ENCODE measurements around the gene HECTD4. TPM values are rescaled to one million over a fixed set of nuclear protein-coding genes. Genes with fewer than 3 reads are reported as not detected.

HECTD4 gene
- total and polyA plus RNA-seq, 12 donors: 17.5 to 50.0 (median 27.7) TPM

- Histone ChIP-seq H3K4me3 (no peak overlapping the region), H3K4me1 (replicated peaks in 1 of 2) (peaks cover 0 to 6% of the 10 kb centered on the region in 2 donors), H3K27ac (no peak overlapping the region), H3K36me3 (replicated peaks in 1 of 2) (peaks cover 0 to 47% of the 10 kb centered on the region in 2 donors), H3K9me3 (replicated peaks in 1 of 3) (no peaks in the 10 kb centered on the region), H3K27me3 (no peaks in the 10 kb centered on the region)
- no peak for TF ChIP-seq POLR2A (IDR thresholded peaks at IDR 0.05)
- TF ChIP-seq CTCF (IDR thresholded peaks at IDR 0.05): no peak
- WGBS, 4 donors: 78 to 92% (median 89%) methylated on average over 7 of the region's 7 CpGs
- no peak for DNase-seq
- intact Hi-C loops (cut with DNase I): no loop called here
Measured at GRCh38 chr12:112182499-112182898, 199.7 kb downstream of the HECTD4 start.

- no peak for TF ChIP-seq POLR2A (IDR thresholded peaks at IDR 0.05)
- TF ChIP-seq CTCF (IDR thresholded peaks at IDR 0.05): no peak
- Histone ChIP-seq H3K36me3 (replicated peaks in 1 of 2) (peaks cover 0 to 53% of the 10 kb centered on the region in 2 donors), H3K27me3 (no peaks in the 10 kb centered on the region), H3K4me3 (no peak overlapping the region), H3K9me3 (replicated peaks in 1 of 3) (no peaks in the 10 kb centered on the region), H3K27ac (no peak overlapping the region), H3K4me1 (replicated peaks in 1 of 2) (peaks cover 0 to 6% of the 10 kb centered on the region in 2 donors)
- intact Hi-C loops (cut with DNase I): no loop called here
- 83 to 92% (median 89%) methylated on average over 4 of the region's 4 CpGs for WGBS, 4 donors
- no peak for DNase-seq
Measured at GRCh38 chr12:112180422-112180821, 201.8 kb downstream of the HECTD4 start.

GRCh38 chr12:112179916-112180315, 202.3 kb downstream of the HECTD4 start:
- TF ChIP-seq CTCF (IDR thresholded peaks at IDR 0.05) (no peak), POLR2A (IDR thresholded peaks at IDR 0.05) (no peak)
- intact Hi-C loops (cut with DNase I): no loop called here
- H3K36me3 ChIP-seq (replicated peaks in 1 of 2): peaks cover 0 to 53% of the 10 kb centered on the region in 2 donors
- H3K4me1 ChIP-seq (replicated peaks in 1 of 2): peaks cover 0 to 6% of the 10 kb centered on the region in 2 donors
- DNase-seq: no peak
- H3K9me3 ChIP-seq (replicated peaks in 1 of 3): no peaks in the 10 kb centered on the region
- H3K27ac ChIP-seq: no peak overlapping the region
- H3K4me3 ChIP-seq: no peak overlapping the region
- no peaks in the 10 kb centered on the region for H3K27me3 ChIP-seq
- WGBS, 4 donors: 92 to 96% (median 94%) methylated on average over 2 of the region's 2 CpGs

GRCh38 chr12:112179341-112179740, 202.9 kb downstream of the HECTD4 start:
- no peaks in the 10 kb centered on the region for H3K9me3 ChIP-seq (replicated peaks in 1 of 3)
- 95 to 100% (median 97%) methylated on average over 3 to 11 of the region's 11 CpGs for WGBS, 4 donors
- peaks cover 0 to 51% of the 10 kb centered on the region in 2 donors for H3K36me3 ChIP-seq (replicated peaks in 1 of 2)
- peaks cover 0 to 6% of the 10 kb centered on the region in 2 donors for H3K4me1 ChIP-seq (replicated peaks in 1 of 2)
- TF ChIP-seq CTCF (IDR thresholded peaks at IDR 0.05): no peak
- TF ChIP-seq POLR2A (IDR thresholded peaks at IDR 0.05): no peak
- H3K27me3 ChIP-seq: no peaks in the 10 kb centered on the region
- H3K27ac ChIP-seq: no peak overlapping the region
- no peak overlapping the region for H3K4me3 ChIP-seq
- intact Hi-C loops (cut with DNase I): no loop called here
- no peak for DNase-seq
